ENCODE data around the gene CLIP1.
"Not testable (repeated sequence)": the region's sequence is repeated elsewhere in the genome, so short reads cannot be mapped to it uniquely, and the experiment has no call there.

- not testable (repeated sequence) for TF ChIP-seq POLR2A (IDR thresholded peaks at IDR 0.05)
- TF ChIP-seq, protein P1, sequence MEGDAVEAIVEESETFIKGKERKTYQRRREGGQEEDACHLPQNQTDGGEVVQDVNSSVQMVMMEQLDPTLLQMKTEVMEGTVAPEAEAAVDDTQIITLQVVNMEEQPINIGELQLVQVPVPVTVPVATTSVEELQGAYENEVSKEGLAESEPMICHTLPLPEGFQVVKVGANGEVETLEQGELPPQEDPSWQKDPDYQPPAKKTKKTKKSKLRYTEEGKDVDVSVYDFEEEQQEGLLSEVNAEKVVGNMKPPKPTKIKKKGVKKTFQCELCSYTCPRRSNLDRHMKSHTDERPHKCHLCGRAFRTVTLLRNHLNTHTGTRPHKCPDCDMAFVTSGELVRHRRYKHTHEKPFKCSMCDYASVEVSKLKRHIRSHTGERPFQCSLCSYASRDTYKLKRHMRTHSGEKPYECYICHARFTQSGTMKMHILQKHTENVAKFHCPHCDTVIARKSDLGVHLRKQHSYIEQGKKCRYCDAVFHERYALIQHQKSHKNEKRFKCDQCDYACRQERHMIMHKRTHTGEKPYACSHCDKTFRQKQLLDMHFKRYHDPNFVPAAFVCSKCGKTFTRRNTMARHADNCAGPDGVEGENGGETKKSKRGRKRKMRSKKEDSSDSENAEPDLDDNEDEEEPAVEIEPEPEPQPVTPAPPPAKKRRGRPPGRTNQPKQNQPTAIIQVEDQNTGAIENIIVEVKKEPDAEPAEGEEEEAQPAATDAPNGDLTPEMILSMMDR (IDR thresholded peaks at IDR 0.05): not testable (repeated sequence)
These were observed 21.6 kb upstream of the CLIP1 start for GRCh38 chr12:122444071-122444470.

All from ovary (tissue), 3 donors.